Measurements from ENCODE around the gene OR5M11. TPM values are rescaled to one million over a fixed set of nuclear protein-coding genes. Genes with fewer than 3 reads are reported as not detected.

Gene OR5M11
- total and polyA plus RNA-seq, 10 donors, result not detected

DNA sequence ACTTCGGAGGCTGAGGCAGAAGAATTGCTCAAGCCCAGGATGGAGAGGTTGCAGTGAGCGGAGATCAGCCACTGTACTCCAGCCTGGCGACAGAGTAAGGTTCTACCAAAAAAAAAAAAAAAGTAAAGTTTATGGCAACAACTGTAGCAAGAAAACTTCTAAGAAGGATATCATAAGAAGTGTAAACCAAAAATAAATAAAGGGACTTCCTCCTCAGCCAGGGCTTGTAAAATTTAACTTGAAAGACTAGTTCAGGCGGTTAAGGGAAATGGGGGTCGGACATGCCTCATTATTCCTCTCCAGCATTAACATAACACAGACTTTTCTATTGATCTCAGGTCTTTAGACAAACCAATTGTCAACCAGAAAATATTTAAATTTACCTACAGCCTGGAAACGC is 2.5 kb upstream of the OR5M11 start:
- intact Hi-C loops (cut with DNase I; ENCODE audit: low total_unique reads), result no loop called here
- WGBS, 5 donors, result 83 to 95% (median 89%) methylated on average over 6 of the region's 6 CpGs
- no peaks in the 10 kb centered on the region for H3K36me3 ChIP-seq

DNA sequence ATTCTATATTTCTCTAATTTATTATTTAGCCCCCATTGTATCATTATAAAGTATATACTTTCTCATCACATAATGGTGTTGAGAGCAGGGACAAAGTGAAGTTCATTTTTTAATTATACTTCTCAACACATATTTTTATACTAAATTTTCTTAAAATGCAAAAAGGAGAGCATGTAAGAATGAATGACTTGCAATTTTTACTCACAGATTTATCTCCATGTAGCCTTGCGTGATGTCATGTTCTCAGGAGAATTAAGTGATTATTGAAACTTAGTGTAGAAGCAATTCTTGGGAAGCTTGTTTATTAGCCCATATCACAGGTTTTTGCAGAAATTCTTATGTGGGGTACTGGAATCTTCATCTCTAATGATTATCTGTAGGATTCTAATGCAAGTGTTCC is 682 bp upstream of the OR5M11 start:
- Histone ChIP-seq H3K36me3 (no peaks in the 10 kb centered on the region), H3K4me3 (no peak overlapping the region), H3K9me3 (peaks cover 0 to 32% (median 10%) of the 10 kb centered on the region in 8 donors), H3K27ac (no peak overlapping the region), H3K27me3 (replicated peaks in 1 of 7) (no peaks in the 10 kb centered on the region), H3K4me1 (no peaks in the 10 kb centered on the region)
- intact Hi-C loops (cut with DNase I; ENCODE audit: low total_unique reads), result no loop called here
- no peak for DNase-seq
- WGBS, 5 donors, result 86 to 100% (median 93%) methylated on average over 1 of the region's 1 CpG
- TF ChIP-seq, protein P1, sequence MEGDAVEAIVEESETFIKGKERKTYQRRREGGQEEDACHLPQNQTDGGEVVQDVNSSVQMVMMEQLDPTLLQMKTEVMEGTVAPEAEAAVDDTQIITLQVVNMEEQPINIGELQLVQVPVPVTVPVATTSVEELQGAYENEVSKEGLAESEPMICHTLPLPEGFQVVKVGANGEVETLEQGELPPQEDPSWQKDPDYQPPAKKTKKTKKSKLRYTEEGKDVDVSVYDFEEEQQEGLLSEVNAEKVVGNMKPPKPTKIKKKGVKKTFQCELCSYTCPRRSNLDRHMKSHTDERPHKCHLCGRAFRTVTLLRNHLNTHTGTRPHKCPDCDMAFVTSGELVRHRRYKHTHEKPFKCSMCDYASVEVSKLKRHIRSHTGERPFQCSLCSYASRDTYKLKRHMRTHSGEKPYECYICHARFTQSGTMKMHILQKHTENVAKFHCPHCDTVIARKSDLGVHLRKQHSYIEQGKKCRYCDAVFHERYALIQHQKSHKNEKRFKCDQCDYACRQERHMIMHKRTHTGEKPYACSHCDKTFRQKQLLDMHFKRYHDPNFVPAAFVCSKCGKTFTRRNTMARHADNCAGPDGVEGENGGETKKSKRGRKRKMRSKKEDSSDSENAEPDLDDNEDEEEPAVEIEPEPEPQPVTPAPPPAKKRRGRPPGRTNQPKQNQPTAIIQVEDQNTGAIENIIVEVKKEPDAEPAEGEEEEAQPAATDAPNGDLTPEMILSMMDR (IDR thresholded peaks at IDR 0.05 in 8 of 11, conservative IDR thresholded peaks at IDR 0.05 in 3 of 11), result no peak
- TF ChIP-seq POLR2A (IDR thresholded peaks at IDR 0.05), result no peak
- no peak for TF ChIP-seq POLR2AphosphoS5 (IDR thresholded peaks at IDR 0.05)

More for the DNA sequence above, 2.5 kb upstream of the OR5M11 start:
- DNase-seq, result no peak
- no peak overlapping the region for H3K27ac ChIP-seq
- TF ChIP-seq POLR2A (IDR thresholded peaks at IDR 0.05), result no peak
- no peak for TF ChIP-seq POLR2AphosphoS5 (IDR thresholded peaks at IDR 0.05)
- TF ChIP-seq, protein P1 (IDR thresholded peaks at IDR 0.05 in 8 of 11, conservative IDR thresholded peaks at IDR 0.05 in 3 of 11), result no peak
- H3K27me3 ChIP-seq (replicated peaks in 1 of 7), result no peaks in the 10 kb centered on the region
- H3K4me3 ChIP-seq, result no peak overlapping the region
- H3K4me1 ChIP-seq, result no peaks in the 10 kb centered on the region
- peaks cover 0 to 32% (median 10%) of the 10 kb centered on the region in 8 donors for H3K9me3 ChIP-seq

DNA sequence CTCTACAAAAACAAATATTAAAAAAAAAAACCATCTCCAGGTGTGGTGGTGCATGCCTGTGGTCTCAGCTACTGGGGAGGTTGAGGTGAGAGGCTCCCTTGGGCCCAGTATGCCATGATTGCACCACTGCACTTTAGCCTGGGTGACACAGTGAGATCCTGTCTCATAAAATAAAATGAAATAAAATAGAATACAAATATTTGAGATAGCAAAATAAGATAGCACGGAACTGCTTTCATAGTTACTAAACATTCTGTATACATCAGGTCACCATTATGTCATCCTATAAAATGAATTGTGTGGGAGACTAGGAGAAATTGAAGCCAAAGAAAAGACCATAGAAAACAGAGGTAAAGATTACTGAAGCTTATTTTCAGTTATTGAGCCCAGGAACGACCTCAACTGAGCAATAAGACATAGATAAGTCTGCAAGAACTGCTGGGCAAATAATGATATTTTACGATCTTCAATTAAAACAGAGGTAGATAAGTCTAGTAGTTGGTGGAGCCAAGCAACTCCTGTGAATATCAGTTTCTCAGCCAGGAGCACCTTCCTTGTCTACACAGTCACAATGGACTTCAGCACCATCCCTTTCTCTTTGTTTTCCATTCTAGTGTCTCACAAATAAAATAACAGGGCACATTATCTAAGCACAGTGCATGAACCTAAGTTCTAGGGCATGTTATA is 9.9 kb downstream of the OR5M11 start:
- H3K27me3 ChIP-seq (replicated peaks in 1 of 7), result no peaks in the 10 kb centered on the region
- no peak overlapping the region for H3K27ac ChIP-seq
- no peak for DNase-seq
- no peaks in the 10 kb centered on the region for H3K36me3 ChIP-seq
- no peak for TF ChIP-seq POLR2A (IDR thresholded peaks at IDR 0.05)
- no peak for TF ChIP-seq POLR2AphosphoS5 (IDR thresholded peaks at IDR 0.05)
- TF ChIP-seq, protein P1 (IDR thresholded peaks at IDR 0.05 in 8 of 11, conservative IDR thresholded peaks at IDR 0.05 in 3 of 11), result no peak
- no peaks in the 10 kb centered on the region for H3K4me1 ChIP-seq
- H3K9me3 ChIP-seq, result peaks cover 0 to 6% (median 0%) of the 10 kb centered on the region in 8 donors
- intact Hi-C loops (cut with DNase I; ENCODE audit: low total_unique reads), result no loop called here
- 61 to 77% (median 69%) methylated on average over 3 of the region's 3 CpGs for WGBS, 5 donors
- no peak overlapping the region for H3K4me3 ChIP-seq

DNA sequence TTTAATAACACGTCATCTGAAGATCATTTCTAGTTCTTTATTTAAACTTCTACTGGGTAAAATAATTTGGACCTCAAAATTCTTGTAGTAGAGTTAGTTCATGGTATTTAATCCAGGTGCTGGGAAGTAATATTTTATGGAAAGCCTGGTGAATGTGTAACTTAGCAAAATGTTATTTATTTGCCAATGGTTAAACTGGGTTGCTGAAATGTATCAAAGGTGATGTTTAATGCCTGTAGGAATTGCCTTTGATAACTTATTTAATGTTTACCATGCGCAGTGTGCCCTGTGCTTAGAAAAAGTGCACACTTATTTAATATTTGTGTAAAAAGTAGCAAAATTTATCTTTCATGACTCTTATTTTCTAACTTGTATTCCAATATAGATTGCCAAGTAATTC is 11.2 kb downstream of the OR5M11 start:
- intact Hi-C loops (cut with DNase I; ENCODE audit: low total_unique reads), result no loop called here
- Histone ChIP-seq H3K27me3 (replicated peaks in 1 of 7) (no peaks in the 10 kb centered on the region), H3K4me1 (no peaks in the 10 kb centered on the region), H3K27ac (no peak overlapping the region), H3K36me3 (no peaks in the 10 kb centered on the region), H3K9me3 (peaks cover 0 to 6% (median 0%) of the 10 kb centered on the region in 8 donors), H3K4me3 (no peak overlapping the region)
- 75 to 83% (median 77%) methylated on average over 2 of the region's 2 CpGs for WGBS, 5 donors
- TF ChIP-seq, protein P1 (IDR thresholded peaks at IDR 0.05 in 8 of 11, conservative IDR thresholded peaks at IDR 0.05 in 3 of 11), result no peak
- TF ChIP-seq POLR2AphosphoS5 (IDR thresholded peaks at IDR 0.05) (no peak), POLR2A (IDR thresholded peaks at IDR 0.05) (no peak)
- no peak for DNase-seq
